Keratinocyte (primary cell): ENCODE measurements around the gene CCN6. TPM values are rescaled to one million over a fixed set of nuclear protein-coding genes. Genes with fewer than 3 reads are reported as not detected.
A peak's percentile ranks its signal among the peaks of the same experiment; 100 is the strongest.

ENCODE experiments used
- DNase-seq: peaks from one replicate; pipeline ENCODE4 v3.0.0-alpha.2; 2011; ENCODE audit warnings: low read depth, missing footprints, low spot score
- FAIRE-seq: peaks from 2 replicates; lab custom pipeline; 2011; peaks lifted over from hg19 to GRCh38; lab: Jason Lieb, UNC
- H2AFZ ChIP-seq: 2 replicates; pipeline ENCODE4 v1.6.0; 2012; ENCODE audit warnings: low read length, control low read depth, inconsistent platforms; ENCODE audit not compliant: control insufficient read depth
- H3K27ac ChIP-seq: 2 replicates; pipeline ENCODE4 v1.5.1; 2011; ENCODE audit warnings: low read length; ENCODE audit not compliant: control insufficient read depth, insufficient read depth
- H3K27me3 ChIP-seq: 3 replicates; pipeline ENCODE4 v1.6.0; 2011; ENCODE audit warnings: low read length; ENCODE audit not compliant: control insufficient read depth, insufficient read depth; ENCODE audit errors: extremely low read depth
- H3K36me3 ChIP-seq, 2 experiments: 2 replicates in 1 of 2; 3 replicates in 1 of 2; pipeline ENCODE4 v1.5.1; 2011; ENCODE audit warnings: low read length in 2 of 2, mild to moderate bottlenecking in 1 of 2; ENCODE audit not compliant: control insufficient read depth in 2 of 2, insufficient read depth in 2 of 2; ENCODE audit errors: extremely low read depth in 1 of 2
- H3K4me1 ChIP-seq: 3 replicates; pipeline ENCODE4 v1.5.1; 2011; ENCODE audit warnings: low read length; ENCODE audit not compliant: control insufficient read depth, insufficient read depth; ENCODE audit errors: extremely low read depth
- H3K4me2 ChIP-seq: 3 replicates; pipeline ENCODE4 v1.6.0; 2011; ENCODE audit warnings: low read depth, low read length; ENCODE audit not compliant: control insufficient read depth, insufficient read depth; ENCODE audit errors: extremely low read depth
- H3K4me3 ChIP-seq, 3 experiments: fragments of 200-600 bp in 1 of 3; sonication (generic) in 1 of 3; 2 replicates in 2 of 3; 3 replicates in 1 of 3; pipeline ENCODE4 v1.5.1; 2011 to 2016; ENCODE audit warnings: low read length in 3 of 3, mild to moderate bottlenecking in 3 of 3, control low read depth in 2 of 3, inconsistent platforms in 1 of 3, low read depth in 1 of 3, mixed read lengths in 1 of 3, mixed run types in 1 of 3, moderate library complexity in 1 of 3; ENCODE audit not compliant: control insufficient read depth in 2 of 3, insufficient read depth in 2 of 3; ENCODE audit errors: extremely low read depth in 1 of 3
- H3K79me2 ChIP-seq: 2 replicates; pipeline ENCODE4 v1.6.0; 2012; ENCODE audit warnings: low read length; ENCODE audit not compliant: control insufficient read depth, insufficient read depth
- H3K9ac ChIP-seq: 3 replicates; pipeline ENCODE4 v1.6.0; 2011; ENCODE audit warnings: low read length; ENCODE audit not compliant: control insufficient read depth, insufficient read depth; ENCODE audit errors: extremely low read depth
- H3K9me1 ChIP-seq: 3 replicates; pipeline ENCODE4 v1.6.0; 2011; ENCODE audit warnings: low read length; ENCODE audit not compliant: control insufficient read depth, insufficient read depth; ENCODE audit errors: extremely low read depth
- H3K9me3 ChIP-seq: 2 replicates; pipeline ENCODE4 v1.5.1; 2012; ENCODE audit warnings: low read depth, low read length; ENCODE audit not compliant: control insufficient read depth
- H4K20me1 ChIP-seq: 3 replicates; pipeline ENCODE4 v1.6.0; 2011; ENCODE audit warnings: low read length; ENCODE audit not compliant: control insufficient read depth, insufficient read depth; ENCODE audit errors: extremely low read depth
- EZH2 ChIP-seq: IDR thresholded peaks from one replicate; pipeline ENCODE4 v1.6.1; 2012; ENCODE audit warnings: inconsistent platforms, mild to moderate bottlenecking, low read length, moderate library complexity
- dilution Hi-C: fragments of 300-500 bp; cut with MboI; formaldehyde crosslinking; loops from one replicate; pipeline ENCODE4 v1.7.0; 2020; ENCODE audit warnings: low sequenced_read_pairs; ENCODE audit not compliant: extremely low pct_ligation_motif_present
- polyA plus RNA-seq, 5 experiments: library from polyadenylated mRNA; depleted of rRNA in 3 of 5; stranded (reverse) in 3 of 5; stranded (forward) in 1 of 5; unstranded in 1 of 5; fragments of >200 nt; gene quantifications; 1 replicate in 1 of 5; 2 replicates in 3 of 5; 3 replicates in 1 of 5; pipeline versions ENCODE4 v1.2.1 to v1.2.3, GENCODE V29; 2011 to 2012; ENCODE audit warnings: missing spikeins in 2 of 5, low read depth in 1 of 5, low replicate concordance in 1 of 5
- TF ChIP-seq, protein P1 (sequence below), 3 experiments: IDR thresholded peaks in 1 of 3; conservative IDR thresholded peaks in 1 of 3; optimal IDR thresholded peaks in 1 of 3; 2 replicates in 2 of 3; 3 replicates in 1 of 3; pipeline versions ENCODE3 to v1.5.1; 2011; ENCODE audit warnings: low read length in 3 of 3, mild to moderate bottlenecking in 3 of 3, moderate library complexity in 2 of 3, control low read depth in 1 of 3, inconsistent platforms in 1 of 3; ENCODE audit not compliant: insufficient read depth in 2 of 3; ENCODE audit errors: extremely low read depth in 1 of 3

CCN6 gene
- polyA plus RNA-seq, 1 donor (not counting 4 experiments of a cell fraction or from before 2014, with no cell fraction given): 0.90 TPM

GRCh38 chr6:112054555-112055190 is 769 bp downstream of the CCN6 start:
- Histone ChIP-seq H3K36me3 (no peaks in the 10 kb centered on the region), H3K27ac (no peak overlapping the region), H3K79me2 (no peaks in the 10 kb centered on the region), H3K4me2 (no peak overlapping the region), H3K4me3 (peak overlapping the region in 1 of 3 experiments; percentile 4), H3K27me3 (no peaks in the 10 kb centered on the region), H3K9me3 (no peaks in the 10 kb centered on the region), H2AFZ (peak overlapping the region; percentile 17), H3K9ac (no peak overlapping the region), H3K4me1 (no peaks in the 10 kb centered on the region), H3K9me1 (no peaks in the 10 kb centered on the region), H4K20me1 (no peaks in the 10 kb centered on the region)
- dilution Hi-C loops: no loop called here
- no peak for DNase-seq
- no peak for TF ChIP-seq EZH2
- TF ChIP-seq, protein P1, sequence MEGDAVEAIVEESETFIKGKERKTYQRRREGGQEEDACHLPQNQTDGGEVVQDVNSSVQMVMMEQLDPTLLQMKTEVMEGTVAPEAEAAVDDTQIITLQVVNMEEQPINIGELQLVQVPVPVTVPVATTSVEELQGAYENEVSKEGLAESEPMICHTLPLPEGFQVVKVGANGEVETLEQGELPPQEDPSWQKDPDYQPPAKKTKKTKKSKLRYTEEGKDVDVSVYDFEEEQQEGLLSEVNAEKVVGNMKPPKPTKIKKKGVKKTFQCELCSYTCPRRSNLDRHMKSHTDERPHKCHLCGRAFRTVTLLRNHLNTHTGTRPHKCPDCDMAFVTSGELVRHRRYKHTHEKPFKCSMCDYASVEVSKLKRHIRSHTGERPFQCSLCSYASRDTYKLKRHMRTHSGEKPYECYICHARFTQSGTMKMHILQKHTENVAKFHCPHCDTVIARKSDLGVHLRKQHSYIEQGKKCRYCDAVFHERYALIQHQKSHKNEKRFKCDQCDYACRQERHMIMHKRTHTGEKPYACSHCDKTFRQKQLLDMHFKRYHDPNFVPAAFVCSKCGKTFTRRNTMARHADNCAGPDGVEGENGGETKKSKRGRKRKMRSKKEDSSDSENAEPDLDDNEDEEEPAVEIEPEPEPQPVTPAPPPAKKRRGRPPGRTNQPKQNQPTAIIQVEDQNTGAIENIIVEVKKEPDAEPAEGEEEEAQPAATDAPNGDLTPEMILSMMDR (optimal IDR thresholded peaks at IDR 0.05 in 1 of 3, IDR thresholded peaks at IDR 0.05 in 1 of 3, conservative IDR thresholded peaks at IDR 0.05 in 1 of 3; ENCODE audit: extremely low read depth in 1 of 3, insufficient read depth in 2 of 3, low read length in 3 of 3): no peak
- FAIRE-seq: no peak

DNA sequence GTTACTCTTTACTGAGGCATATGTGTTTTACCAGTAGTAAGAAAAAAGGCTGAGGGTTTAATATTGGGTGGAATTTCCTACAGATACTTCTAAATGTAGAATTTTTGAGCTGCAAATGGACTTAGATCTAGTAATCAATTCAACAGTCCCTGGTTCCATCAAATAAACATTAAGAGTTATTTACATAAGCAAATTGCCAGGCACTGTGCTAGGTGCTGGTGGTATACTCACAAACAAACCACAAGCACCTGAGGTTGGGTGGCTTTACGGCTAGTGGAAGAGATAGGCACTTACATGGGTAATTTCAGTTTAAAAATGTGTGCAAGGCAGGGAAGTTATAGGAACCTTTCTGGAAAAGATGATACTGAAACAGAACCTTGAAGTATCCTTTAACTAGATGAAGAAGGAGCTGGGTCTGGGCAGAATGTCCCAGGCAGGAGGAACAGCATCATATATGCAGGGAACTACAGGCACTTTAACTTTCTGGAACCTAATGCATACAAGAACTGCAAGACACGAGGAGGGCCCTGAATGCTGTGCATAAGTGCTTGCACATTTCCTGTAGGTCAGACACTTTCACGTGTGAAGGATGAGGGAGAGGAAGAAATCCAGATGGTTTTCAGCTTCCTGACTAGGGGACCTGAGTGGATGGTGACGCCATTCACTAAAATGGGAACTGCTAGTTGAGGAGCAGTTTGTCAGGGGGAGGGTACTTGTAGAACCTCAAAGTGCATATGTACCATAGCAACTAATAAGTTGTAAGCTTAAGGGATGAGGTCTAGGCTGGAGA is 4.5 kb downstream of the CCN6 start:
- Histone ChIP-seq H3K79me2 (no peaks in the 10 kb centered on the region), H3K4me3 (no peak overlapping the region), H3K4me2 (no peak overlapping the region), H3K27ac (no peak overlapping the region), H3K9me1 (no peaks in the 10 kb centered on the region), H4K20me1 (no peaks in the 10 kb centered on the region), H3K9me3 (no peaks in the 10 kb centered on the region), H3K36me3 (no peaks in the 10 kb centered on the region), H3K4me1 (no peaks in the 10 kb centered on the region), H2AFZ (no peak overlapping the region), H3K27me3 (no peaks in the 10 kb centered on the region), H3K9ac (no peak overlapping the region)
- no peak for FAIRE-seq
- no peak for DNase-seq
- TF ChIP-seq, protein P1 (optimal IDR thresholded peaks at IDR 0.05 in 1 of 3, IDR thresholded peaks at IDR 0.05 in 1 of 3, conservative IDR thresholded peaks at IDR 0.05 in 1 of 3; ENCODE audit: extremely low read depth in 1 of 3, insufficient read depth in 2 of 3, low read length in 3 of 3): no peak
- TF ChIP-seq EZH2: no peak
- dilution Hi-C loops: no loop called here
